Karpas-422 (cell line): ENCODE data around the gene RBM20. TPM values are rescaled to one million over a fixed set of nuclear protein-coding genes. Genes with fewer than 3 reads are reported as not detected.

ENCODE experiments used
- DNase-seq: peaks from one replicate; pipeline ENCODE4 v3.0.0-alpha.2; 2015
- H2AFZ ChIP-seq: fragments of 200-600 bp; sonication (generic); 2 replicates; pipeline ENCODE4 v1.6.1; 2014; ENCODE audit warnings: antibody characterized with exemption, low read length, mixed read lengths
- H3K27ac ChIP-seq: fragments of 200-600 bp; sonication (generic); 2 replicates; pipeline ENCODE4 v1.5.1; 2014; ENCODE audit warnings: mild to moderate bottlenecking, low read length, moderate library complexity
- H3K27me3 ChIP-seq: fragments of 200-600 bp; sonication (generic); 2 replicates; pipeline ENCODE4 v1.6.1; 2014; ENCODE audit warnings: low read length, mixed read lengths
- H3K36me3 ChIP-seq: fragments of 200-600 bp; sonication (generic); 2 replicates; pipeline ENCODE4 v1.6.1; 2014; ENCODE audit warnings: low read length, mixed read lengths; ENCODE audit not compliant: insufficient read depth
- H3K4me1 ChIP-seq: fragments of 200-600 bp; sonication (generic); 2 replicates; pipeline ENCODE4 v1.6.1; 2014; ENCODE audit warnings: mild to moderate bottlenecking, low read length, mixed read lengths
- H3K4me2 ChIP-seq: fragments of 200-600 bp; sonication (generic); 2 replicates; pipeline ENCODE4 v1.6.1; 2014; ENCODE audit warnings: low read length, low read depth, mild to moderate bottlenecking; ENCODE audit not compliant: poor library complexity, severe bottlenecking
- H3K4me3 ChIP-seq: fragments of 200-600 bp; sonication (generic); 2 replicates; pipeline ENCODE4 v1.5.1; 2014; ENCODE audit warnings: mild to moderate bottlenecking, antibody characterized with exemption, low read length, mixed read lengths
- H3K79me2 ChIP-seq: fragments of 200-600 bp; sonication (generic); 2 replicates; pipeline ENCODE4 v1.6.1; 2014; ENCODE audit warnings: mild to moderate bottlenecking, low read length, mixed read lengths
- H3K9ac ChIP-seq: fragments of 200-600 bp; sonication (generic); 2 replicates; pipeline ENCODE4 v1.6.0; 2014; ENCODE audit warnings: low read length
- H3K9me2 ChIP-seq: fragments of 200-600 bp; sonication (generic), shearing (Covaris generic); replicated peaks from 2 replicates; pipeline ENCODE4 v1.6.0; 2014; ENCODE audit warnings: mild to moderate bottlenecking, low read length, moderate library complexity; ENCODE audit not compliant: insufficient read depth
- H3K9me3 ChIP-seq: fragments of 300-700, 200-600 bp; sonication (generic); 2 replicates; pipeline ENCODE4 v1.6.1; 2014; ENCODE audit warnings: low read length, mixed read lengths
- H4K20me1 ChIP-seq: fragments of 200-600 bp; sonication (generic); 2 replicates; pipeline ENCODE4 v1.6.1; 2014; ENCODE audit warnings: mild to moderate bottlenecking, antibody characterized with exemption, low read length, low read depth; ENCODE audit not compliant: insufficient read depth
- total RNA-seq: library from RNA; depleted of rRNA; stranded (reverse); fragments of >200 nt; shearing (Covaris generic); gene quantifications from 2 replicates; pipeline ENCODE4 v1.2.3, GENCODE V29; 2014; ENCODE audit warnings: low replicate concordance

RBM20 gene
- total RNA-seq, 1 experiment from 2014 or later = not detected

- Histone ChIP-seq H3K4me3 (no peak overlapping the region), H3K36me3 (no peaks in the 10 kb centered on the region), H3K79me2 (no peaks in the 10 kb centered on the region), H3K4me1 (no peaks in the 10 kb centered on the region), H3K27me3 (no peaks in the 10 kb centered on the region), H3K9ac (no peak overlapping the region), H3K4me2 (no peak overlapping the region), H3K9me3 (no peaks in the 10 kb centered on the region), H3K27ac (no peak overlapping the region), H2AFZ (no peak overlapping the region), H4K20me1 (no peaks in the 10 kb centered on the region), H3K9me2 (no peaks in the 10 kb centered on the region)
- no peak for DNase-seq
These were observed 128.4 kb downstream of the RBM20 start for GRCh38 chr10:110772454-110773025.

GRCh38 chr10:110773693-110774068, 129.5 kb downstream of the RBM20 start:
- no peak for DNase-seq
- Histone ChIP-seq H3K4me3 (no peak overlapping the region), H3K27me3 (no peaks in the 10 kb centered on the region), H2AFZ (no peak overlapping the region), H3K79me2 (no peaks in the 10 kb centered on the region), H3K9ac (no peak overlapping the region), H3K9me3 (no peaks in the 10 kb centered on the region), H3K27ac (no peak overlapping the region), H3K4me2 (no peak overlapping the region), H3K4me1 (no peaks in the 10 kb centered on the region), H4K20me1 (no peaks in the 10 kb centered on the region), H3K36me3 (no peaks in the 10 kb centered on the region), H3K9me2 (no peaks in the 10 kb centered on the region)

- no peaks in the 10 kb centered on the region for H3K4me1 ChIP-seq
- H3K9me3 ChIP-seq = no peaks in the 10 kb centered on the region
- H3K27ac ChIP-seq = no peak overlapping the region
- DNase-seq = no peak
- no peak overlapping the region for H3K4me3 ChIP-seq
- no peaks in the 10 kb centered on the region for H4K20me1 ChIP-seq
- no peak overlapping the region for H3K4me2 ChIP-seq
- H3K36me3 ChIP-seq = no peaks in the 10 kb centered on the region
- no peaks in the 10 kb centered on the region for H3K9me2 ChIP-seq
- no peak overlapping the region for H3K9ac ChIP-seq
- no peaks in the 10 kb centered on the region for H3K27me3 ChIP-seq
- no peaks in the 10 kb centered on the region for H3K79me2 ChIP-seq
- no peak overlapping the region for H2AFZ ChIP-seq
These were observed 130.2 kb downstream of the RBM20 start for GRCh38 chr10:110774069-110775019.

GRCh38 chr10:110775020-110775375, 130.9 kb downstream of the RBM20 start:
- H3K4me2 ChIP-seq = no peak overlapping the region
- H2AFZ ChIP-seq = no peak overlapping the region
- H3K27ac ChIP-seq = no peak overlapping the region
- no peaks in the 10 kb centered on the region for H3K4me1 ChIP-seq
- no peaks in the 10 kb centered on the region for H3K27me3 ChIP-seq
- H4K20me1 ChIP-seq = no peaks in the 10 kb centered on the region
- no peaks in the 10 kb centered on the region for H3K79me2 ChIP-seq
- H3K4me3 ChIP-seq = no peak overlapping the region
- H3K36me3 ChIP-seq = no peaks in the 10 kb centered on the region
- H3K9ac ChIP-seq = no peak overlapping the region
- DNase-seq = no peak
- H3K9me2 ChIP-seq = no peaks in the 10 kb centered on the region
- H3K9me3 ChIP-seq = no peaks in the 10 kb centered on the region

GRCh38 chr10:110775406-110775805, 131.3 kb downstream of the RBM20 start:
- H3K9me2 ChIP-seq = no peaks in the 10 kb centered on the region
- no peaks in the 10 kb centered on the region for H4K20me1 ChIP-seq
- no peaks in the 10 kb centered on the region for H3K4me1 ChIP-seq
- H2AFZ ChIP-seq = no peak overlapping the region
- H3K9me3 ChIP-seq = no peaks in the 10 kb centered on the region
- no peak overlapping the region for H3K9ac ChIP-seq
- no peaks in the 10 kb centered on the region for H3K27me3 ChIP-seq
- no peaks in the 10 kb centered on the region for H3K36me3 ChIP-seq
- DNase-seq = no peak
- H3K4me2 ChIP-seq = no peak overlapping the region
- no peak overlapping the region for H3K4me3 ChIP-seq
- H3K79me2 ChIP-seq = no peaks in the 10 kb centered on the region
- H3K27ac ChIP-seq = no peak overlapping the region

- H3K4me2 ChIP-seq = no peak overlapping the region
- H2AFZ ChIP-seq = no peak overlapping the region
- no peak overlapping the region for H3K27ac ChIP-seq
- no peak overlapping the region for H3K4me3 ChIP-seq
- H3K9me3 ChIP-seq = no peaks in the 10 kb centered on the region
- DNase-seq = no peak
- H3K27me3 ChIP-seq = no peaks in the 10 kb centered on the region
- H3K79me2 ChIP-seq = no peaks in the 10 kb centered on the region
- H3K4me1 ChIP-seq = no peaks in the 10 kb centered on the region
- H3K9me2 ChIP-seq = no peaks in the 10 kb centered on the region
- no peaks in the 10 kb centered on the region for H3K36me3 ChIP-seq
- H3K9ac ChIP-seq = no peak overlapping the region
- H4K20me1 ChIP-seq = no peaks in the 10 kb centered on the region
These were observed 132.9 kb downstream of the RBM20 start for GRCh38 chr10:110777017-110777416.

- H4K20me1 ChIP-seq = no peaks in the 10 kb centered on the region
- H3K79me2 ChIP-seq = no peaks in the 10 kb centered on the region
- H3K27ac ChIP-seq = no peak overlapping the region
- no peaks in the 10 kb centered on the region for H3K4me1 ChIP-seq
- no peak for DNase-seq
- no peak overlapping the region for H2AFZ ChIP-seq
- H3K4me3 ChIP-seq = no peak overlapping the region
- H3K4me2 ChIP-seq = no peak overlapping the region
- no peaks in the 10 kb centered on the region for H3K9me2 ChIP-seq
- no peaks in the 10 kb centered on the region for H3K9me3 ChIP-seq
- H3K9ac ChIP-seq = no peak overlapping the region
- no peaks in the 10 kb centered on the region for H3K27me3 ChIP-seq
- no peaks in the 10 kb centered on the region for H3K36me3 ChIP-seq
These were observed 133.5 kb downstream of the RBM20 start for GRCh38 chr10:110777661-110778060.

GRCh38 chr10:110778211-110778610, 134.1 kb downstream of the RBM20 start:
- no peak overlapping the region for H2AFZ ChIP-seq

More at GRCh38 chr10:110778211-110778610, 134.1 kb downstream of the RBM20 start:
- no peak for DNase-seq
- no peaks in the 10 kb centered on the region for H3K79me2 ChIP-seq
- H3K36me3 ChIP-seq = no peaks in the 10 kb centered on the region
- H3K4me3 ChIP-seq = no peak overlapping the region
- H3K9me3 ChIP-seq = no peaks in the 10 kb centered on the region
- H3K27me3 ChIP-seq = no peaks in the 10 kb centered on the region
- H3K9ac ChIP-seq = no peak overlapping the region
- no peak overlapping the region for H3K4me2 ChIP-seq
- no peak overlapping the region for H3K27ac ChIP-seq
- H4K20me1 ChIP-seq = no peaks in the 10 kb centered on the region
- H3K4me1 ChIP-seq = no peaks in the 10 kb centered on the region
- H3K9me2 ChIP-seq = no peaks in the 10 kb centered on the region
